Measurements from ENCODE around the gene CT47C1. TPM values are rescaled to one million over a fixed set of nuclear protein-coding genes. Genes with fewer than 3 reads are reported as not detected.

Gene CT47C1
- total and polyA plus RNA-seq, 2 of the 13 experiments (the other 11 are each of a cell fraction or from before 2014, with no cell fraction given) = not detected

DNA sequence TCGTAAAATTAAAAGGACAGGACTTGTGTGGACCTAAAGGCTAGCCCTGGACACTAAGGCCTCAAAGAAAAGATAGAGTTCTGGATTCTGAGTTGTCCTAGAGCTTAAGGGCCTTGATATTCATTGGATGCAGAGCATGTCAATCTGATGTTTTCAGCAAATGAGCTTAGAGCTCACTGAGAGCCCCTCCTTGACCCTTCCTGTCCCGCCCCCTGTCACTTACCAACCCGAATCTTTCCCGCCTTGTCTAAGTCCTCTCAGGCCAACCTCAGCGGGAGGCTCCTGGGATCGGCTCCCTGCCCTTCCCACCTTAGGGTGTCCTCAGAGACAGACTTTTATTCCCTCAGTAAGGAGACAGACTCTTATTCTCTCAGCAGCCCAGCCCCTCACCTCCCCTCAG is at the start of gene CT47C1 (continued):
- TF ChIP-seq, protein P1, sequence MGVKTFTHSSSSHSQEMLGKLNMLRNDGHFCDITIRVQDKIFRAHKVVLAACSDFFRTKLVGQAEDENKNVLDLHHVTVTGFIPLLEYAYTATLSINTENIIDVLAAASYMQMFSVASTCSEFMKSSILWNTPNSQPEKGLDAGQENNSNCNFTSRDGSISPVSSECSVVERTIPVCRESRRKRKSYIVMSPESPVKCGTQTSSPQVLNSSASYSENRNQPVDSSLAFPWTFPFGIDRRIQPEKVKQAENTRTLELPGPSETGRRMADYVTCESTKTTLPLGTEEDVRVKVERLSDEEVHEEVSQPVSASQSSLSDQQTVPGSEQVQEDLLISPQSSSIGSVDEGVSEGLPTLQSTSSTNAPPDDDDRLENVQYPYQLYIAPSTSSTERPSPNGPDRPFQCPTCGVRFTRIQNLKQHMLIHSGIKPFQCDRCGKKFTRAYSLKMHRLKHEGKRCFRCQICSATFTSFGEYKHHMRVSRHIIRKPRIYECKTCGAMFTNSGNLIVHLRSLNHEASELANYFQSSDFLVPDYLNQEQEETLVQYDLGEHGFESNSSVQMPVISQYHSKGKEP (CRISPR knock-in tag; IDR thresholded peaks at IDR 0.05) = no peak
- TF ChIP-seq BORCS8-MEF2B (CRISPR knock-in tag; IDR thresholded peaks at IDR 0.05) (no peak), KLF9 (CRISPR knock-in tag; IDR thresholded peaks at IDR 0.05; ENCODE audit: low read depth) (no peak), ZNF816 (CRISPR knock-in tag; IDR thresholded peaks at IDR 0.05; ENCODE audit: borderline replicate concordance) (no peak), ZFP62 (CRISPR knock-in tag; IDR thresholded peaks at IDR 0.05) (no peak), MAFF (IDR thresholded peaks at IDR 0.05; ENCODE audit: low read depth, low read length) (no peak)
- TF ChIP-seq, protein P2, sequence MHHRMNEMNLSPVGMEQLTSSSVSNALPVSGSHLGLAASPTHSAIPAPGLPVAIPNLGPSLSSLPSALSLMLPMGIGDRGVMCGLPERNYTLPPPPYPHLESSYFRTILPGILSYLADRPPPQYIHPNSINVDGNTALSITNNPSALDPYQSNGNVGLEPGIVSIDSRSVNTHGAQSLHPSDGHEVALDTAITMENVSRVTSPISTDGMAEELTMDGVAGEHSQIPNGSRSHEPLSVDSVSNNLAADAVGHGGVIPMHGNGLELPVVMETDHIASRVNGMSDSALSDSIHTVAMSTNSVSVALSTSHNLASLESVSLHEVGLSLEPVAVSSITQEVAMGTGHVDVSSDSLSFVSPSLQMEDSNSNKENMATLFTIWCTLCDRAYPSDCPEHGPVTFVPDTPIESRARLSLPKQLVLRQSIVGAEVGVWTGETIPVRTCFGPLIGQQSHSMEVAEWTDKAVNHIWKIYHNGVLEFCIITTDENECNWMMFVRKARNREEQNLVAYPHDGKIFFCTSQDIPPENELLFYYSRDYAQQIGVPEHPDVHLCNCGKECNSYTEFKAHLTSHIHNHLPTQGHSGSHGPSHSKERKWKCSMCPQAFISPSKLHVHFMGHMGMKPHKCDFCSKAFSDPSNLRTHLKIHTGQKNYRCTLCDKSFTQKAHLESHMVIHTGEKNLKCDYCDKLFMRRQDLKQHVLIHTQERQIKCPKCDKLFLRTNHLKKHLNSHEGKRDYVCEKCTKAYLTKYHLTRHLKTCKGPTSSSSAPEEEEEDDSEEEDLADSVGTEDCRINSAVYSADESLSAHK (CRISPR knock-in tag; IDR thresholded peaks at IDR 0.05; ENCODE audit: borderline replicate concordance) = no peak

DNA sequence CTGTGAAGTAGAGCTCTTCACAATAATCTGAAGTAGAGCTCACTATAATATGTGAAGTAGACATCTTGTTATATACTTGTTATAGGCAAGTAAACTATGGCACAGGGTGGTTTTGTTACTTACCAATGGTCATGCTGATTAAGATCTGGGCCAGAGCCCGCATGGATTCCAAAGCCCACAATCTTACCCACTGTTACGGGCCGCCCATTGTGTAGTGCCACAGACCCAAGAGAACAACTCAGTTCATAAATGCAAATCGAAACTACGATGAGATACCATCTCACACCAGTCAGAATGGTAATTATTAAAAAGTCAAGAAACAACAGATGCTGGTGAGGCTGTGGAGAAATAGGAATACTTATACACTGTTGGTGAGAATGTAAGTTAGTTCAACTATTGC is 46.9 kb upstream of the CT47C1 start:
- H3K79me2 ChIP-seq (ENCODE audit: insufficient read depth, low read length) = no peaks in the 10 kb centered on the region
- ChIA-PET CTCF (ENCODE audit: low intra/inter-chr PET ratio, low total read pairs) (no interaction called here), POLR2A (no interaction called here)
- no peak overlapping the region for H2AFZ ChIP-seq (ENCODE audit: low read length)
- H3K9ac ChIP-seq (ENCODE audit: insufficient read depth, low read depth, low read length) = no peak overlapping the region
- no peaks in the 10 kb centered on the region for H3K36me3 ChIP-seq (replicated peaks in 1 of 2; ENCODE audit: control insufficient read depth in 1 of 2, insufficient read depth in 2 of 2, low read length in 2 of 2)
- DNase-seq (ENCODE audit: low spot score) (no peak), FAIRE-seq (no peak), ATAC-seq (no peak)
- in situ Hi-C loops (cut with HindIII; ENCODE audit: extremely low pct_ligation_motif_present, low pct_unique_long_range_greater_than_20kb) (no loop called here), intact Hi-C loops (cut with micrococcal nuclease; ENCODE audit: unreplicated experiment) (no loop called here)
- H4K20me1 ChIP-seq (ENCODE audit: insufficient read depth, low read length) = no peaks in the 10 kb centered on the region
- H3K27me3 ChIP-seq (ENCODE audit: control insufficient read depth in 1 of 2, insufficient read depth in 2 of 2, low read length in 2 of 2) = no peaks in the 10 kb centered on the region
- H3K9me3 ChIP-seq (ENCODE audit: low read length) = no peaks in the 10 kb centered on the region
- no TSS peak for BruUV-seq (replicated peaks)
- no peak overlapping the region for H3K27ac ChIP-seq (ENCODE audit: extremely low read length, insufficient read depth, low read length)
- H3K4me1 ChIP-seq (ENCODE audit: insufficient read depth, low read length) = no peaks in the 10 kb centered on the region
- no peak overlapping the region for H3K4me2 ChIP-seq (ENCODE audit: low read depth, low read length)
- 44% methylated on average over 5 of the region's 5 CpGs for WGBS (ENCODE audit: low lambda C conversion rate)
- no peak overlapping the region for H3K4me3 ChIP-seq (replicated peaks in 1 of 3; ENCODE audit: insufficient read depth in 1 of 3, low read depth in 2 of 3, low read length in 3 of 3)
- no peak for TF ChIP-seq EEA1 (CRISPR knock-in tag; IDR thresholded peaks at IDR 0.05; ENCODE audit: borderline replicate concordance)
- TF ChIP-seq ZNF460 (CRISPR knock-in tag; IDR thresholded peaks at IDR 0.05; ENCODE audit: borderline replicate concordance) = no peak
- TF ChIP-seq RELA (CRISPR knock-in tag; IDR thresholded peaks at IDR 0.05) = no peak
- TF ChIP-seq KDM6A (CRISPR knock-in tag; IDR thresholded peaks at IDR 0.05; ENCODE audit: low read depth) = no peak
- no peak for TF ChIP-seq ZBTB10 (CRISPR knock-in tag; IDR thresholded peaks at IDR 0.05; ENCODE audit: borderline replicate concordance)
- no peak for TF ChIP-seq DMAP1 (CRISPR knock-in tag; IDR thresholded peaks at IDR 0.05)
- no peak for TF ChIP-seq SRY (CRISPR knock-in tag; IDR thresholded peaks at IDR 0.05)
- TF ChIP-seq ZFY (CRISPR knock-in tag; IDR thresholded peaks at IDR 0.05) = no peak
- no peak for TF ChIP-seq MYNN (CRISPR knock-in tag; IDR thresholded peaks at IDR 0.05; ENCODE audit: low read depth)
- TF ChIP-seq, protein P3, sequence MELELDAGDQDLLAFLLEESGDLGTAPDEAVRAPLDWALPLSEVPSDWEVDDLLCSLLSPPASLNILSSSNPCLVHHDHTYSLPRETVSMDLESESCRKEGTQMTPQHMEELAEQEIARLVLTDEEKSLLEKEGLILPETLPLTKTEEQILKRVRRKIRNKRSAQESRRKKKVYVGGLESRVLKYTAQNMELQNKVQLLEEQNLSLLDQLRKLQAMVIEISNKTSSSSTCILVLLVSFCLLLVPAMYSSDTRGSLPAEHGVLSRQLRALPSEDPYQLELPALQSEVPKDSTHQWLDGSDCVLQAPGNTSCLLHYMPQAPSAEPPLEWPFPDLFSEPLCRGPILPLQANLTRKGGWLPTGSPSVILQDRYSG (CRISPR knock-in tag; IDR thresholded peaks at IDR 0.05) = no peak
- TF ChIP-seq ZNF841 (CRISPR knock-in tag; IDR thresholded peaks at IDR 0.05; ENCODE audit: borderline replicate concordance) = no peak
- TF ChIP-seq SALL1 (CRISPR knock-in tag; IDR thresholded peaks at IDR 0.05) = no peak

All from HepG2 (cell line).